ENCODE data around the gene CRYL1. TPM values are rescaled to one million over a fixed set of nuclear protein-coding genes. Genes with fewer than 3 reads are reported as not detected.

Gene CRYL1
- total and polyA plus RNA-seq, 9 of the 15 experiments (the other 6 are each of a cell fraction or from before 2014, with no cell fraction given), result 1.0 to 6.9 (median 2.4) TPM

DNA sequence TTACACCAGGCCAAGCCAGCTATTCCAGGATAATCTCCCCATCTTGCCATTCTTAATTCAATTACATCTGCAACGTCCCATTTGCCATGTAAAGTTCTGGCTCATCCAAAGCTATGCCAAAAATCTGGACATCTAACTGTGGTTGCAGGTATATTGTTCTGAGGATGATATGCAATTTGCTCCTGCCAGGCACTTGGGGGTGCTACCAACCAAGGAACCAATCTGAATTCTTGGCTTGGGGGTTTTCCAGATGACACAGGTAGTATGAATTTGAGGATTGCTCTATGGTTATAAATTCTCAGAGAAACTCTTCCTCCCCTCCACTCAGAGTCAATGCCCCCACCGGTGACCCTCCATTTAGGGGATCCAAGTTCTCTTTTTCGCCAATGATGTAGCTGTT lies 33.0 kb downstream of the CRYL1 start (continued):
- TF ChIP-seq, protein P1, sequence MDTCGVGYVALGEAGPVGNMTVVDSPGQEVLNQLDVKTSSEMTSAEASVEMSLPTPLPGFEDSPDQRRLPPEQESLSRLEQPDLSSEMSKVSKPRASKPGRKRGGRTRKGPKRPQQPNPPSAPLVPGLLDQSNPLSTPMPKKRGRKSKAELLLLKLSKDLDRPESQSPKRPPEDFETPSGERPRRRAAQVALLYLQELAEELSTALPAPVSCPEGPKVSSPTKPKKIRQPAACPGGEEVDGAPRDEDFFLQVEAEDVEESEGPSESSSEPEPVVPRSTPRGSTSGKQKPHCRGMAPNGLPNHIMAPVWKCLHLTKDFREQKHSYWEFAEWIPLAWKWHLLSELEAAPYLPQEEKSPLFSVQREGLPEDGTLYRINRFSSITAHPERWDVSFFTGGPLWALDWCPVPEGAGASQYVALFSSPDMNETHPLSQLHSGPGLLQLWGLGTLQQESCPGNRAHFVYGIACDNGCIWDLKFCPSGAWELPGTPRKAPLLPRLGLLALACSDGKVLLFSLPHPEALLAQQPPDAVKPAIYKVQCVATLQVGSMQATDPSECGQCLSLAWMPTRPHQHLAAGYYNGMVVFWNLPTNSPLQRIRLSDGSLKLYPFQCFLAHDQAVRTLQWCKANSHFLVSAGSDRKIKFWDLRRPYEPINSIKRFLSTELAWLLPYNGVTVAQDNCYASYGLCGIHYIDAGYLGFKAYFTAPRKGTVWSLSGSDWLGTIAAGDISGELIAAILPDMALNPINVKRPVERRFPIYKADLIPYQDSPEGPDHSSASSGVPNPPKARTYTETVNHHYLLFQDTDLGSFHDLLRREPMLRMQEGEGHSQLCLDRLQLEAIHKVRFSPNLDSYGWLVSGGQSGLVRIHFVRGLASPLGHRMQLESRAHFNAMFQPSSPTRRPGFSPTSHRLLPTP (IDR thresholded peaks at IDR 0.05; ENCODE audit: borderline replicate concordance, extremely low read depth, insufficient read length), result no peak
- TF ChIP-seq ZNF217 (CRISPR knock-in tag; IDR thresholded peaks at IDR 0.05) (no peak), PHF21A (IDR thresholded peaks at IDR 0.05; ENCODE audit: borderline replicate concordance, low read depth) (0 out of 2 replicates have a peak, but pooled peaks have one; percentile 28), SRSF3 (IDR thresholded peaks at IDR 0.05; ENCODE audit: insufficient read depth, low read length) (no peak), SMARCE1 (IDR thresholded peaks at IDR 0.05) (no peak), HNRNPK (IDR thresholded peaks at IDR 0.05; ENCODE audit: low read depth, low read length, poor library complexity, severe bottlenecking) (no peak), XRCC4 (IDR thresholded peaks at IDR 0.05; ENCODE audit: extremely low read depth, insufficient read depth, insufficient read length) (no peak), TCF3 (CRISPR knock-in tag; IDR thresholded peaks at IDR 0.05) (no peak), SMC3 (conservative IDR thresholded peaks at IDR 0.05; ENCODE audit: insufficient read depth, low read depth, low read length) (peak; percentile 59), MTA1 (IDR thresholded peaks at IDR 0.05; ENCODE audit: borderline replicate concordance) (no peak), RAD21 (CRISPR knock-in tag; conservative IDR thresholded peaks at IDR 0.05 in 1 of 2, IDR thresholded peaks at IDR 0.05 in 1 of 2) (peak; percentile 43 to 76), ELF4 (CRISPR knock-in tag; IDR thresholded peaks at IDR 0.05) (no peak)
- TF ChIP-seq, protein P2, sequence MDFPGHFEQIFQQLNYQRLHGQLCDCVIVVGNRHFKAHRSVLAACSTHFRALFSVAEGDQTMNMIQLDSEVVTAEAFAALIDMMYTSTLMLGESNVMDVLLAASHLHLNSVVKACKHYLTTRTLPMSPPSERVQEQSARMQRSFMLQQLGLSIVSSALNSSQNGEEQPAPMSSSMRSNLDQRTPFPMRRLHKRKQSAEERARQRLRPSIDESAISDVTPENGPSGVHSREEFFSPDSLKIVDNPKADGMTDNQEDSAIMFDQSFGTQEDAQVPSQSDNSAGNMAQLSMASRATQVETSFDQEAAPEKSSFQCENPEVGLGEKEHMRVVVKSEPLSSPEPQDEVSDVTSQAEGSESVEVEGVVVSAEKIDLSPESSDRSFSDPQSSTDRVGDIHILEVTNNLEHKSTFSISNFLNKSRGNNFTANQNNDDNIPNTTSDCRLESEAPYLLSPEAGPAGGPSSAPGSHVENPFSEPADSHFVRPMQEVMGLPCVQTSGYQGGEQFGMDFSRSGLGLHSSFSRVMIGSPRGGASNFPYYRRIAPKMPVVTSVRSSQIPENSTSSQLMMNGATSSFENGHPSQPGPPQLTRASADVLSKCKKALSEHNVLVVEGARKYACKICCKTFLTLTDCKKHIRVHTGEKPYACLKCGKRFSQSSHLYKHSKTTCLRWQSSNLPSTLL (IDR thresholded peaks at IDR 0.05), result no peak

Measured in K562 (cell line).